ENCODE data around the gene SOCS6. TPM values are rescaled to one million over a fixed set of nuclear protein-coding genes. Genes with fewer than 3 reads are reported as not detected.

The SOCS6 gene
- total RNA-seq, 3 donors from 2014 or later (not counting 1 experiment from before 2014, with no cell fraction given): 2.5 to 8.1 (median 4.7) TPM

- no peak overlapping the region for H3K4me3 ChIP-seq (ENCODE audit: low read length)
- no peaks in the 10 kb centered on the region for H3K27me3 ChIP-seq (ENCODE audit: control insufficient read depth, insufficient read depth, low read length)
- H3K9me3 Mint-ChIP-seq: no peaks in the 10 kb centered on the region
- no peak for TF ChIP-seq CTCF (IDR thresholded peaks at IDR 0.05)
- ATAC-seq: no peak
- intact Hi-C loops (cut with micrococcal nuclease): no loop called here
- no peaks in the 10 kb centered on the region for H3K36me3 ChIP-seq (ENCODE audit: control insufficient read depth, insufficient read depth, low read length)
- DNase-seq: no peak
- H3K27ac ChIP-seq (ENCODE audit: low read length): no peak overlapping the region
- peaks cover 0 to 7% of the 10 kb centered on the region in 2 donors for H3K27me3 Mint-ChIP-seq (ENCODE audit: low read depth in 2 of 2)
- no peaks in the 10 kb centered on the region for H3K9me3 ChIP-seq (ENCODE audit: control insufficient read depth, insufficient read depth, low read length)
- H3K36me3 Mint-ChIP-seq: no peaks in the 10 kb centered on the region
- no peak overlapping the region for H3K4me3 Mint-ChIP-seq
- 71% methylated on average over 2 of the region's 2 CpGs for WGBS (ENCODE audit: insufficient coverage)
- H3K4me1 ChIP-seq (ENCODE audit: control insufficient read depth, insufficient read depth, low read length): no peaks in the 10 kb centered on the region
- H3K4me1 Mint-ChIP-seq: no peaks in the 10 kb centered on the region
- no peak overlapping the region for H3K27ac Mint-ChIP-seq
These were observed 83.1 kb downstream of the SOCS6 start for GRCh38 chr18:70371908-70372307.

GRCh38 chr18:70372450-70373041, 83.7 kb downstream of the SOCS6 start:
- Mint-ChIP-seq H3K4me1 (no peaks in the 10 kb centered on the region), H3K36me3 (no peaks in the 10 kb centered on the region), H3K27me3 (ENCODE audit: low read depth in 2 of 2) (peaks cover 0 to 7% of the 10 kb centered on the region in 2 donors), H3K27ac (no peak overlapping the region), H3K4me3 (no peak overlapping the region), H3K9me3 (no peaks in the 10 kb centered on the region)
- Histone ChIP-seq H3K27me3 (ENCODE audit: control insufficient read depth, insufficient read depth, low read length) (no peaks in the 10 kb centered on the region), H3K36me3 (ENCODE audit: control insufficient read depth, insufficient read depth, low read length) (no peaks in the 10 kb centered on the region), H3K9me3 (ENCODE audit: control insufficient read depth, insufficient read depth, low read length) (no peaks in the 10 kb centered on the region), H3K27ac (ENCODE audit: low read length) (no peak overlapping the region), H3K4me1 (ENCODE audit: control insufficient read depth, insufficient read depth, low read length) (no peaks in the 10 kb centered on the region), H3K4me3 (ENCODE audit: low read length) (no peak overlapping the region)
- intact Hi-C loops (cut with micrococcal nuclease): no loop called here
- DNase-seq (no peak), ATAC-seq (no peak)
- WGBS (ENCODE audit: insufficient coverage): 97% methylated on average over 2 of the region's 2 CpGs
- no peak for TF ChIP-seq CTCF (IDR thresholded peaks at IDR 0.05)

GRCh38 chr18:70373042-70373519, 84.2 kb downstream of the SOCS6 start:
- Mint-ChIP-seq H3K4me1 (no peaks in the 10 kb centered on the region), H3K9me3 (no peaks in the 10 kb centered on the region), H3K27ac (no peak overlapping the region), H3K4me3 (no peak overlapping the region), H3K27me3 (ENCODE audit: low read depth in 2 of 2) (peaks cover 0 to 4% of the 10 kb centered on the region in 2 donors), H3K36me3 (no peaks in the 10 kb centered on the region)
- H3K4me3 ChIP-seq (ENCODE audit: low read length): no peak overlapping the region
- no peak for TF ChIP-seq CTCF (IDR thresholded peaks at IDR 0.05)
- intact Hi-C loops (cut with micrococcal nuclease): no loop called here
- H3K27ac ChIP-seq (ENCODE audit: low read length): no peak overlapping the region
- H3K9me3 ChIP-seq (ENCODE audit: control insufficient read depth, insufficient read depth, low read length): no peaks in the 10 kb centered on the region
- no peaks in the 10 kb centered on the region for H3K36me3 ChIP-seq (ENCODE audit: control insufficient read depth, insufficient read depth, low read length)
- ATAC-seq (no peak), DNase-seq (no peak)
- H3K27me3 ChIP-seq (ENCODE audit: control insufficient read depth, insufficient read depth, low read length): no peaks in the 10 kb centered on the region
- WGBS (ENCODE audit: insufficient coverage): 77% methylated on average over 5 of the region's 5 CpGs
- H3K4me1 ChIP-seq (ENCODE audit: control insufficient read depth, insufficient read depth, low read length): no peaks in the 10 kb centered on the region

- no peaks in the 10 kb centered on the region for H3K9me3 Mint-ChIP-seq
- no peaks in the 10 kb centered on the region for H3K4me1 ChIP-seq (ENCODE audit: control insufficient read depth, insufficient read depth, low read length)
- no peak overlapping the region for H3K4me3 ChIP-seq (ENCODE audit: low read length)
- H3K9me3 ChIP-seq (ENCODE audit: control insufficient read depth, insufficient read depth, low read length): no peaks in the 10 kb centered on the region
- no peak for ATAC-seq
- no peak overlapping the region for H3K27ac Mint-ChIP-seq
- no peak overlapping the region for H3K4me3 Mint-ChIP-seq
- H3K36me3 ChIP-seq (ENCODE audit: control insufficient read depth, insufficient read depth, low read length): no peaks in the 10 kb centered on the region
- intact Hi-C loops (cut with micrococcal nuclease): no loop called here
- TF ChIP-seq CTCF (IDR thresholded peaks at IDR 0.05): no peak
- H3K36me3 Mint-ChIP-seq: no peaks in the 10 kb centered on the region
- WGBS (ENCODE audit: insufficient coverage): 88% methylated on average over 2 of the region's 2 CpGs
- H3K4me1 Mint-ChIP-seq: no peaks in the 10 kb centered on the region
- no peak overlapping the region for H3K27ac ChIP-seq (ENCODE audit: low read length)
- no peak for DNase-seq
- peaks cover 0 to 4% of the 10 kb centered on the region in 2 donors for H3K27me3 Mint-ChIP-seq (ENCODE audit: low read depth in 2 of 2)
- H3K27me3 ChIP-seq (ENCODE audit: control insufficient read depth, insufficient read depth, low read length): no peaks in the 10 kb centered on the region
These were observed 85.3 kb downstream of the SOCS6 start for GRCh38 chr18:70374154-70374553.

Measured in natural killer cell (primary cell).